HG03108 (cell line): ENCODE results near the gene ACVRL1.

Source experiments
- ATAC-seq: cut with Tn5 transposase; IDR thresholded peaks from one replicate; pipeline ENCODE4 v1.9.1; 2021; ENCODE audit warnings: moderate library complexity; ENCODE audit not compliant: unreplicated experiment

Gene ACVRL1

GRCh38 chr12:51896236-51896635 lies 11.1 kb upstream of the ACVRL1 start:
- ATAC-seq, result no peak

DNA sequence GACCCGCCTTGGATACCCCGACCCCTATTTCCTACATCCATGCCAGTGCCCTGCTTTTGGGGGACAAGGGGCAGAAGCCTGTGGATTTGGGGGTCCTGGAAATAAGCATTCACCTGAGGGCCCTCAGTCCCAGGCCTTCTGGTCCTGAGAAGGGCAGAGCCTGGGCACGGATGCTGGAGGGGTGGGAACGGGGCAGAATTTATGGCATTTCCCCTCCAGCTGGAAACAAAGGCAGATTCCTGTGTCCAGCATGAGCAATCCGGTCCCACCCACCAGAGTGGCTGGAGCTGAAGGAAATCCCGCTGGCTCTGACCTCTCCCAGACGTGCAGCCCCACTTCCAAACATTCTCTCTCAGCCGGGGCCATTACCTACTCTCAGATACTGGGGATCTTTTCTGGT lies 10.1 kb upstream of the ACVRL1 start:
- no peak for ATAC-seq

DNA sequence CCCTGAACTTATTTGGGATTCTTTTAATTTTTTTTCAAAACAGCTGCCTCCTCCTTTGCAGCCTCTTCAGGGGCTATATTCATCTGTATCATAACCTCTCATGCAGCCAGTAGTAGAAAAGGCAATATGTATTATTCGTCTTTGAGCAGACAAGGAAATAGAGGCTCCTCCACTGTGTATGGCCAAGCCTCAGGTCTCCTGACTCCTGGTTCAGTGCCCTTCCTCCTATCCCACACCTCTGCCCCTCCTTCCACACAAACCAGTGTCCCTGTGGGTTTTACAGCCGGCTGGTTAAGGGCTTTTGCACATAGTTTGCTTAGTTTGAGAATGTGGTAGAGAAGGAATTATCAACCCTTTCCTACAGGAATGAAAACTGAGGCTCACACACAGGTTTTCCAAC lies 8.8 kb upstream of the ACVRL1 start:
- no peak for ATAC-seq

DNA sequence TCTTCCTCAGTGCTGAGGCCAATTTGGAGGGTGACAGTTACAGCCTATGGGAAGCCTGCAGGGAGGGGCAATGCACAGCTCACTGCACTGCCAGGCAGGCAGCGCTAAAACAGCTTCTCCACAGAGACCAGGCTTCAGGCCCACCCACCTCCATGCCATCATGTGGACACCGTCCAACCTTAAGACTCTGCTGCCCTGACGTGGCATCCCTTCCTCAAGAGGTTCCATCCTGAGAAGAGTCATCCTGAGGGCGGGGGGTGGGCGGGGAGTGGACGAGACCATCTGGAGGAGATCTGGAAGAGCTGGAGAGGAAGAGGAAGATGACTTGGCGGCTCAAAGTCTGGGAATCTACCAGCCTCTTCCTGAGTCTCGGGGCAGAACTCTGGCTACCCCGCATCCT lies 8.4 kb upstream of the ACVRL1 start:
- no peak for ATAC-seq

DNA sequence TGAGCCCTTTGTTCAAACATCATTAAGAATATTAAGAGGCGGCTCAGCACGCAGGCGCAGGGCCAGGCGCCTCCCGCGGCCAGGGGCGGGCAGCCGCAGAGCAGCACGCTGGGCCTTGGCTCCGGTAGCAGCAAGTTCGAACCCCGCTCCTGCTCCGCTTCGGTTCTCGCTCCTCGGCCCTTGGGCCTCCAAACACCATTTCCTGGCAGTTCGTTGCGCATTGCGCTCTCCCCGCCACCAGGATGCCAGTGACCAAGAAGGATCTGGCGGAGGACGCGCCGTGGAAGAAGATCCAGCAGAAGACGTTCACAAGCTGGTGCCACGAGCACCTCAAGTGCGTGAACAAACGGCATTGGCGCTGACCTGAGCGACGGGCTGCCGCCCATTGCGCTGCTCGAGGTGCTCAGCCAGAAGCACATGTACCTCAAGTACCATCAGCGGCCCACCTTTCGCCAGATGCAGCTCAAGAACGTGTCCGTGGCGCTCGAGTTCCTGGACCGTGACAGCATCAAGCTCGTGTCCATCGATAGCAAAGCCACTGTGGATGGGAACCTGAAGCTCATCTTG lies 6.9 kb upstream of the ACVRL1 start:
- ATAC-seq, result no peak

DNA sequence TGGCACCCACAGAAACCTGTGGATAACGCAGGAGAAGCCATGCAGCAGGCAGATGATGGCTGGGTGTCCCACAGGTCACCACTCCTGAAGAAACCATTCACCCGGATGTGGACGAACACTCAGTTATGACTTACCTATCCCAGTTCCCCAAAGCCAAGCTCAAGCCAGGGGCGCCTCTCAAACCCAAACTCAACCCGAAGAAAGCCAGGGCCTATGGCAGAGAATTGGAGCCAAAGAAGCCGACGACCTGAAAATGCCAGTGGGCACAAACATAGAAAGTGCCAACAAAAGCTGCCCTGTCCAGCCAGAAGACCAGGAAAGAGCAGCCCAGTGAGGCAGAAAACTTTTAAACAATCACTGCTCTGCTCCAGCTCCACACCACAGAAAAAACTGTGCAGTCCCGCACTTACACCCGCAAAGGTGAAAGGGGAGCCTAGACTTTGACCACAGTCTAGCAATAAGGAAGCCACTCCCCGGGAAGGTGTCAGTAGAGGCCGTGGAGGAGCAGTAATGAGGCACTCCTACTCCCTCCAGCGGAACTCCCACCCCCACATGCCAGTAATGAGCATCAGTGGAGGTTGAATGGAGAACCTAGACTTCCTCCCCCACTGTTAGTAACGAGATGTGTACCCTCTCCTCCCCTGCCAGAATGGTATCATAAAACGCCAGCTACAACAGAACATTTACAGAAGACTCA lies 6.0 kb upstream of the ACVRL1 start:
- no peak for ATAC-seq

DNA sequence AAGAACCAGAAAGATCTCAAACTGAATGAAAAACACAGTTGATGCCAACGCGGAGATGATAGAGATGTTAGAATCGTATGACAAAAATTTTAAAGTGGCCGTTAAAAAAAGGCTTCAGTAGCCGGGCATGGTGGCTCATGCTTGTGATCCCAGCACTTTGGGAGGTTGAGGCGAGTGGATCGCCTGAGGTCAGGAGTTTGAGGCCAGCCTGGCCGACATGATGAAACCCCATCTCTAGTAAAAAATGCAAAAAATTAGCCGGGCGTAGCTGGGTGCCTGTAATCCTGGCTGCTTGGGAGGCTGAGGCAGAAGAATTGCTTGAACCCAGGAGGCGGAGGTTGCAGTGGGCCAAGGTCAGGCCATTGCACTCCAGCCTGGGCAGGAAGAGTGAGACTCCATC lies 5.4 kb upstream of the ACVRL1 start:
- ATAC-seq, result no peak

- ATAC-seq, result no peak
These were observed 2.3 kb upstream of the ACVRL1 start for GRCh38 chr12:51904951-51905470.

DNA sequence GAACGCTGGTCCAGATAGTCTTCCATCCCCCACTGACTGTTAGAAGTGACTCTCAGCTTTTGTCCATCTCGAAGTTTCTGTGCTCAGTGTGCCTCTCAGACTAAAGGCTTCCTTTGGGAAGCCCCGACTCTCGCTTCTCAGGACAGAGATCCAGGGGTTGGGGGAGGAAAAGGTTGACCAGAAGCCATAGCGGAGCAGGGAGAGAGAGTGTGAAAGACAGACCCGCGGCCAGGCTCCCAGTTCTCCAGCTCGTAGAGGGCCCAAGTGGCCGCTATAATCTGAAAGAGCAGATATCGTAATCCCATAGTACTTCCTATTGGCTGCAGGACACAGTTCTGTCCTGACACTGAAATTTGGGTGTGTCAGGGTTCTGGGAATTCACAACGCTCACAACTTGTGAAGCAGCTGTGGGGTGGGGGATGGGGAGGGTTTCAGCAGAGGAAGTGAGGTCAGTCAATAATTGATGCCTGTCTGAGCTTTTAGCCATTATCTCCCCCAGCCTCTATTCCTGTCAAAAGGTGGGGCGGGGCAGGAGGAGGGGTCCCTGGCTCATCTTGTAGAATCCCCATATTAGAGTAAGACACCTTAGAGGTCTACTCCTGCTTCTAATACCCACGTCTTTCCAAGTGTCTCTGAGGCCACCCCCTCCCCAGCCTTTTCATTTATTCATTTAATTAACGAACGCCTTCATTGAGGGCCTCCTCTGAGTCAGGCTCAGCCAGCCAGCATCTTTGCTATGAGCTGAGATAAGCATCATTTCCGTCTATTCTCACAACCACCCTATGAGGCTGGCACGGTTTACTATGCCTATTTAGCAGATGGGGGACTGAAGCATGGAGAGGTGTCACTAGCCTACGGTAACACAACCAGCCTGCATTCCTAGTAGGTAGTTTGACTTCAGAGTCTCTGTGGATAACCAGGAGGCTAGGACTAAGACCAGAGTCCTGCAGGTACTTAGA lies 1.6 kb upstream of the ACVRL1 start:
- no peak for ATAC-seq

- ATAC-seq, result no peak
These were observed 748 bp upstream of the ACVRL1 start for GRCh38 chr12:51906430-51907082.

DNA sequence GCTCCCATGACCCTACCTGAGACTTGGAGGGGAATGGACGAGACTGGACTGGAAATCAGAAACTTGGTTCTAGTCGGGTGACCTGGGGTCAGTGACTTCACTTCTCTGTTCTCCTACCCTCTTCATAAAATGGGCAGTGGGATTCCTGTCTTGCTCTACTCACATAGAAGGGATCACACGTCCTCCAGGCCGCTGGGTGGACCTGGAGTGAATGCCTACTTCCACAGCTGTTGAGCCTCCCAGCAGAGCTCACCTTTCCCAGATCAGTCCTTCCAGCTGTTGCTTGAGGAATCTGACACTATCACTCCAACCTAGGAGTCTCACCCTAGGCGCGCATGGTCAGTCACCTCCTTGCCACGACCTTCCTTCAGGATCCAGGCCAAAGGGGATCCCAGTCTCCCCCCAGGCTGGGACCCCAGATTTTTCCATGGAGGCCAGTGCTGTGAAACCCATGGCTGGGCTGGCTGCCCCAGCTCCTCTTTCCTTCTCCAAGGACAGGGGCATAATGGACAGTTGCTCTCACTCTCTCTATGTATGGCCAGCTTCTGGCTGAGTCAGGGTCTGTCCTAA lies 637 bp downstream of the ACVRL1 start:
- no peak for ATAC-seq

DNA sequence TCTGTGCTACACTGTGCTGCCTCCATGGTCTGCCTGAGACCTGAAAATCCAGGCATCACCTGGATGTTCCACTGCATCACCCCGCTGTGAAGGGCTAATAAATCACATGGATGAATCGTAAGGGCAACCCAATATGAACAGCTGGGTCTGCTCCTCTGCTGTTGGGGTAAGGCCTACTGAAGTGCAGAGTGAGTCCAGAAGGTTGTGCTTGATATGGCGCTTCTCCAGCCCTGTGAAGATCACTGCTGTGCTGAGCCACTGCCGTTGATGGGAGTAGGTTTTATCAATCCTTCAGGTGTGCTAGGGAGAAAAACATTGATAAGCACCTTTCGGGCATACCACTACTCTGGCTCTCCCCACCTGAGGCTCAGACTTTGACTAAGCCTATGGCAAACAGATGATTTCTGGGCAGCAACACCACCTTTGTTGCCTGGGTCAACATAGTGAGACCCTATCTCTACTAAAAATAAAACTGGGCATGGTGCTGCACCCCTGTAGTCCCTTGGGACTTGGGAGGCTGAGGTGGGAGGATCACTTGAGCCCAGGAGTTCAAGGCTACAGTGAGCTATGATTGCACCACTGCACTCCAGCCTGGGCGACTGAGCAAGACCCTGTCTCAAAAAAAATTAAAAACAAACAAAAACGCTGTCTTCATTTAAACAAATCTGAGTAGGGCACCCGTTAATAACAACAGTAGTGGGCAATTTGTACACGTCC lies 1.7 kb downstream of the ACVRL1 start:
- no peak for ATAC-seq

- no peak for ATAC-seq
These were observed 2.9 kb downstream of the ACVRL1 start for GRCh38 chr12:51910168-51910567.

- no peak for ATAC-seq
These were observed 3.4 kb downstream of the ACVRL1 start for GRCh38 chr12:51910691-51911090.

- no peak for ATAC-seq
These were observed 4.0 kb downstream of the ACVRL1 start for GRCh38 chr12:51911307-51911706.

- no peak for ATAC-seq
These were observed 4.7 kb downstream of the ACVRL1 start for GRCh38 chr12:51911788-51912711.

GRCh38 chr12:51913071-51914033 lies 6.0 kb downstream of the ACVRL1 start:
- ATAC-seq, result no peak
